ENCODE results near the gene APOC3. TPM values are rescaled to one million over a fixed set of nuclear protein-coding genes. Genes with fewer than 3 reads are reported as not detected.

The APOC3 gene
- total and polyA plus RNA-seq, 10 of the 15 experiments (the other 5 are each of a cell fraction or from before 2014, with no cell fraction given) = 1.9 TPM; not detected in 9

- no TSS peak for BruUV-seq (replicated peaks)
- peak overlapping the region; percentile 62 for H3K27ac ChIP-seq (ENCODE audit: control insufficient read depth, insufficient read depth)
- POLR2A ChIA-PET = interaction anchor here (0.6 to 2.1 kb wide), 8 partner anchors 13 to 172 kb away, joined by 3 to 10 read pairs (median 4); partner anchors contain the start of gene ZPR1
- TF ChIP-seq ZBTB33 (IDR thresholded peaks at IDR 0.05) (no peak), REST (IDR thresholded peaks at IDR 0.05; ENCODE audit: low read depth, low read length) (no peak), SMAD1 (IDR thresholded peaks at IDR 0.05; ENCODE audit: low read depth, partially characterized antibody) (no peak), EED (IDR thresholded peaks at IDR 0.05; ENCODE audit: low read depth) (peak; percentile 42), TCF7 (IDR thresholded peaks at IDR 0.05; ENCODE audit: borderline replicate concordance) (no peak), POLR2AphosphoS2 (IDR thresholded peaks at IDR 0.05; ENCODE audit: low read depth, low read length) (no peak), BHLHE40 (IDR thresholded peaks at IDR 0.05; ENCODE audit: borderline replicate concordance in 1 of 2, low read depth in 2 of 2, low read length in 1 of 2) (no peak), EGR1 (IDR thresholded peaks at IDR 0.05; ENCODE audit: borderline replicate concordance in 1 of 2, low read depth in 2 of 2, low read length in 2 of 2) (0 out of 3 replicates have a peak, but pooled peaks of 1 of the 2 experiments have one; percentile 11), RFX5 (IDR thresholded peaks at IDR 0.05; ENCODE audit: low read depth, low read length) (no peak), SUPT20H (IDR thresholded peaks at IDR 0.05; ENCODE audit: borderline replicate concordance, control insufficient read depth, low read depth, low read length) (no peak), MXI1 (IDR thresholded peaks at IDR 0.05; ENCODE audit: low read depth, low read length) (no peak), EP300 (IDR thresholded peaks at IDR 0.05; ENCODE audit: borderline replicate concordance in 1 of 2, control insufficient read depth in 1 of 2, low read depth in 2 of 2, low read length in 2 of 2) (0 out of 4 replicates have a peak, but pooled peaks of 1 of the 2 experiments have one; percentile 28), FOXM1 (IDR thresholded peaks at IDR 0.05; ENCODE audit: low read depth, low read length) (peak; percentile 17; the same call in 1 of the 2 replicates)
Measured at GRCh38 chr11:116852261-116853031, 22.7 kb downstream of the APOC3 start.

More at GRCh38 chr11:116852261-116853031, 22.7 kb downstream of the APOC3 start:
- CTCF ChIA-PET = interaction anchor here (0.6 to 4.2 kb wide), 11 partner anchors 17 to 1574 kb away, joined by 3 to 24 read pairs (median 8); partner anchors contain the start of genes APOA5, PCSK7 and RNF214
- ATAC-seq = peak; percentile 75
- no peak overlapping the region; the same call in 1 of the 2 replicates for H3K4me3 ChIP-seq
- H2AFZ ChIP-seq (ENCODE audit: control insufficient read depth, low read depth, low read length) = no peak overlapping the region; the same call in 1 of the 2 replicates
- H3K9me3 ChIP-seq (replicated peaks; ENCODE audit: control insufficient read depth, insufficient read depth, low read length) = no peaks in the 10 kb centered on the region
- WGBS (ENCODE audit: insufficient coverage, insufficient replicate concordance, low lambda C conversion rate, missing lambda C conversion rate) = 67% methylated on average over 5 of the region's 5 CpGs
- peak overlapping the region; percentile 23; the same call in 1 of the 2 replicates for H3K4me2 ChIP-seq (ENCODE audit: control insufficient read depth, insufficient read depth)
- intact Hi-C loops (cut with micrococcal nuclease; ENCODE audit: unreplicated experiment) (no loop called here), in situ Hi-C loops (cut with MboI) (no loop called here)
- FAIRE-seq = no peak
- H3K36me3 ChIP-seq (ENCODE audit: control insufficient read depth in 2 of 2, insufficient read depth in 2 of 2, low read length in 1 of 2) = peaks cover 6% of the 10 kb centered on the region in 2 experiments; a peak in 2 of 4 replicates
- peaks cover 30% of the 10 kb centered on the region for H3K4me1 ChIP-seq (ENCODE audit: control insufficient read depth, insufficient read depth, low read length)
- DNase-seq (ENCODE audit: low read depth, low spot score) = no peak
- SMC1A ChIA-PET (ENCODE audit: uncharacterized antibody, unreplicated experiment) = interaction anchor here (0.9 to 4.6 kb wide), 18 partner anchors 12 to 379 kb away, joined by 3 to 42 read pairs (median 4); partner anchors contain the start of genes APOA1, APOA5 and ZPR1
- no peak overlapping the region for H3K9ac ChIP-seq (ENCODE audit: control insufficient read depth, insufficient read depth, low read length)
- RAD21 ChIA-PET (ENCODE audit: unreplicated experiment) = interaction anchor here (1.1 to 5.0 kb wide), 13 partner anchors 11 to 327 kb away, joined by 3 to 32 read pairs (median 5); partner anchors contain the start of gene APOA5
- H3K27me3 ChIP-seq (replicated peaks in 1 of 2; ENCODE audit: control insufficient read depth in 2 of 2, insufficient read depth in 2 of 2, low read length in 1 of 2) = no peaks in the 10 kb centered on the region
- no peaks in the 10 kb centered on the region for H3K79me2 ChIP-seq (ENCODE audit: control insufficient read depth, insufficient read depth, low read length)
- no peaks in the 10 kb centered on the region for H4K20me1 ChIP-seq (ENCODE audit: control insufficient read depth, insufficient read depth)
